Endothelial cell of umbilical vein (primary cell): ENCODE measurements around the gene RRM1. TPM values are rescaled to one million over a fixed set of nuclear protein-coding genes. Genes with fewer than 3 reads are reported as not detected.

Experiments
- BruUV-seq: library from RNA; stranded (reverse); fragments of 400-500 nt; replicated peaks from 2 replicates; lab custom pipeline; 2021; lab: Mats Ljungman, UMichigan
- CTCF ChIA-PET: fragments of 300-600, 350-600 bp; sonication (Branson Sonifier 250); formaldehyde crosslinking; loops from one replicate; lab custom pipeline; 2021; ENCODE audit warnings: antibody characterized with exemption, inconsistent platforms; lab: Charles Lee
- POLR2A ChIA-PET: fragments of 300-600, 350-600 bp; sonication (Branson Sonifier 250); formaldehyde crosslinking; loops from one replicate; lab custom pipeline; 2021; ENCODE audit warnings: antibody characterized with exemption, inconsistent platforms; lab: Charles Lee
- DNase-seq: peaks from one replicate; pipeline ENCODE4 v3.0.0-alpha.2; 2011; ENCODE audit warnings: low read depth, low spot score
- FAIRE-seq: peaks from 2 replicates; lab custom pipeline; 2011; peaks lifted over from hg19 to GRCh38; lab: Jason Lieb, UNC
- H2AFZ ChIP-seq: 2 replicates; pipeline ENCODE4 v1.6.0; 2012; ENCODE audit warnings: low read depth, low read length, control low read depth, inconsistent platforms
- H3K27ac ChIP-seq: 2 replicates; pipeline ENCODE4 v1.5.1; 2011; ENCODE audit warnings: low read depth, mild to moderate bottlenecking, control low read depth, low read length, moderate library complexity; ENCODE audit not compliant: insufficient read depth
- H3K27me3 ChIP-seq, 2 experiments: 2 replicates each; pipeline versions ENCODE4 v1.6.0 to v1.6.1; 2011; ENCODE audit warnings: low read length in 2 of 2, mixed read lengths in 1 of 2; ENCODE audit not compliant: control insufficient read depth in 2 of 2, insufficient read depth in 2 of 2
- H3K36me3 ChIP-seq, 2 experiments: 2 replicates in 1 of 2; 3 replicates in 1 of 2; pipeline ENCODE4 v1.5.1; 2011; ENCODE audit warnings: low read length in 2 of 2, mild to moderate bottlenecking in 1 of 2, moderate library complexity in 1 of 2; ENCODE audit not compliant: control insufficient read depth in 2 of 2, insufficient read depth in 2 of 2; ENCODE audit errors: extremely low read depth in 1 of 2
- H3K4me1 ChIP-seq: 3 replicates; pipeline ENCODE4 v1.5.1; 2011; ENCODE audit warnings: mild to moderate bottlenecking, low read length; ENCODE audit not compliant: control insufficient read depth, insufficient read depth; ENCODE audit errors: extremely low read depth
- H3K4me2 ChIP-seq: 2 replicates; pipeline ENCODE4 v1.6.1; 2011; ENCODE audit warnings: low read length, control low read depth, mixed read lengths; ENCODE audit not compliant: insufficient read depth
- H3K4me3 ChIP-seq, 3 experiments: fragments of 200-600 bp in 1 of 3; sonication (generic), shearing (Covaris generic) in 1 of 3; replicated peaks in 1 of 3; 2 replicates each; pipeline ENCODE4 v1.5.1; 2011 to 2016; ENCODE audit warnings: control low read depth in 3 of 3, low read length in 3 of 3, mild to moderate bottlenecking in 2 of 3, inconsistent platforms in 1 of 3, low read depth in 1 of 3, moderate library complexity in 1 of 3; ENCODE audit not compliant: insufficient read depth in 1 of 3
- H3K79me2 ChIP-seq: 2 replicates; pipeline ENCODE4 v1.6.0; 2012; ENCODE audit warnings: low read length, inconsistent platforms; ENCODE audit not compliant: control insufficient read depth, insufficient read depth
- H3K9ac ChIP-seq: replicated peaks from 2 replicates; pipeline ENCODE3; 2011; ENCODE audit warnings: low read length, control low read depth; ENCODE audit not compliant: insufficient read depth; ENCODE audit errors: extremely low read depth
- H3K9me1 ChIP-seq: replicated peaks from 3 replicates; pipeline ENCODE4 v1.6.0; 2011; ENCODE audit warnings: mild to moderate bottlenecking, low read length; ENCODE audit not compliant: control insufficient read depth, insufficient read depth; ENCODE audit errors: extremely low read depth
- H3K9me3 ChIP-seq: replicated peaks from 2 replicates; pipeline ENCODE4 v1.5.1; 2012; ENCODE audit warnings: low read length, inconsistent platforms; ENCODE audit not compliant: control insufficient read depth, insufficient read depth
- H4K20me1 ChIP-seq: replicated peaks from 2 replicates; pipeline ENCODE3; 2011; ENCODE audit warnings: mild to moderate bottlenecking, low read length; ENCODE audit not compliant: control insufficient read depth, insufficient read depth; ENCODE audit errors: extremely low read depth
- EZH2 ChIP-seq: IDR thresholded peaks from 2 replicates; pipeline ENCODE4 v1.6.1; 2012; ENCODE audit warnings: borderline replicate concordance, low read depth, mild to moderate bottlenecking, moderate library complexity, low read length, inconsistent platforms; ENCODE audit not compliant: severe bottlenecking
- FOS ChIP-seq: IDR thresholded peaks from 2 replicates; pipeline ENCODE4 v1.6.1; 2011; ENCODE audit warnings: mild to moderate bottlenecking, low read length, moderate library complexity, borderline replicate concordance; ENCODE audit not compliant: insufficient read depth
- GATA2 ChIP-seq: IDR thresholded peaks from 2 replicates; pipeline ENCODE4 v1.7.0; 2011; ENCODE audit warnings: low read depth, mild to moderate bottlenecking, moderate library complexity, mixed read lengths, low read length; ENCODE audit not compliant: insufficient read length, insufficient read depth
- JUN ChIP-seq: IDR thresholded peaks from 2 replicates; pipeline ENCODE4 v1.6.1; 2011; ENCODE audit warnings: borderline replicate concordance, low read depth; ENCODE audit not compliant: insufficient read length, insufficient read depth
- MAX ChIP-seq: IDR thresholded peaks from 2 replicates; pipeline ENCODE4 v1.6.1; 2011; ENCODE audit not compliant: insufficient read depth, insufficient read length
- MYC ChIP-seq: IDR thresholded peaks from one replicate; pipeline ENCODE4 v1.6.1; 2011; ENCODE audit warnings: mild to moderate bottlenecking, low read depth, low read length
- POLR2A ChIP-seq: IDR thresholded peaks from 2 replicates; pipeline ENCODE4 v1.6.1; 2012; ENCODE audit warnings: low read depth, mild to moderate bottlenecking, control low read depth, low read length
- POLR2AphosphoS5 ChIP-seq: IDR thresholded peaks from 2 replicates; pipeline ENCODE4 v1.6.1; 2012; ENCODE audit warnings: low read depth, mild to moderate bottlenecking, control low read depth, low read length, moderate library complexity; ENCODE audit not compliant: insufficient read depth
- dilution Hi-C: fragments of 300-500 bp; cut with MboI; formaldehyde crosslinking; loops from one replicate; pipeline ENCODE4 v1.15.0; 2019; ENCODE audit warnings: low sequenced_read_pairs; ENCODE audit not compliant: extremely low pct_ligation_motif_present
- intact Hi-C: fragments of 100-400 bp; cut with micrococcal nuclease; formaldehyde crosslinking; loops from one replicate; pipeline ENCODE4 v1.10.0; 2022
- polyA plus RNA-seq, 4 experiments: library from polyadenylated mRNA; depleted of rRNA in 3 of 4; stranded (reverse) in 3 of 4; unstranded in 1 of 4; fragments of >200 nt; gene quantifications; 2 replicates each; pipeline versions ENCODE4 v1.2.1 to v1.2.3, GENCODE V29; 2011 to 2012; ENCODE audit warnings: missing spikeins in 1 of 4
- total RNA-seq: library from RNA; stranded (reverse); gene quantifications from 2 replicates; pipeline ENCODE4 v1.2.3, GENCODE V29; 2021
- TF ChIP-seq, protein P1 (sequence below), 2 donors: IDR thresholded peaks; 1 replicate in 1 of 2; 2 replicates in 1 of 2; pipeline ENCODE4 v1.5.1; 2011; ENCODE audit warnings: low read length in 2 of 2, mild to moderate bottlenecking in 2 of 2, moderate library complexity in 2 of 2, control low read depth in 1 of 2, inconsistent platforms in 1 of 2, low read depth in 1 of 2; ENCODE audit not compliant: insufficient read depth in 1 of 2; ENCODE audit errors: extremely low read depth in 1 of 2

RRM1 gene
- total and polyA plus RNA-seq, 2 donors (not counting 3 experiments of a cell fraction or from before 2014, with no cell fraction given): 55.3 to 112 TPM

DNA sequence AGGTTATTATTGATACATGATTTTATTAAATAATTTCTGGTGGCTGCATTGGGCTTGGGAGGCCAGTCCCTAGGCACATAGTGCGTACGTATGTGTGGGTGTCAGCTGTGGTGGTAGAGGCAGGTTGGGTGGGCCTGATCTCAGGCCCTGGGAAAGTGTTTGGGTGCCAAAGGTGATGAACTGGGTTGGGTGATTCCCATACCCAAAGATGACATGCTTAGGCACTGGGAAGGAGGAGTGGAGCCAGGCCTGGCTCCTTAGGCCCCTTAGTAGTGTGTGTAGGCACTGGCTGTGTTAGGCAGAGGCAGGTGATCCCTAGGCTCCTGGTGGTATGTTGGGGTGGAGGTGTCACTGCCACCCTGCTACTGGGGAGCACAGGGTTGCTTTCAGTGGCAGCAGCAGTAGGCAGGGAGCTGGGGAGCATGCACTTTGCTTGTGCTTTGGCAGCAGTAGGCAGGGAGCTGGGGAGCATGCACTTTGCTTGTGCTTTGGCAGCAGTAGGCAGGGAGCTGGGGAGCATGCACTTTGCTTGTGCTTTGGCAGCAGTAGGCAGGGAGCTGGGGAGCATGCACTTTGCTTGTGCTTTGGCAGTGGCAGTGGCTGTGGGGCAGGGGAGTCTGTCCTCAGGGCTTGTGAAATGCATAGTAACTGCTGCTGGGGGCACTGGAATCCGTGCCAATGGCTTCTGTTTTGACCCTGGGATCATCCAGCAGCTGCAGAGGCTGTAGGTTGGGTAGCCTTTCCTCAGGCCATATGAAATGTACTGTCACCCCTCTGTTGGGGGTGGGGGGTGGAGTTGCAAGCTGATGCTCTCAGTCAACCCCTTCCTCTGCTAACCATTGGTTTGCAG lies 84.4 kb downstream of the RRM1 start:
- BruUV-seq: no TSS peak
- Histone ChIP-seq H2AFZ (no peak overlapping the region), H3K4me1 (no peaks in the 10 kb centered on the region), H3K4me3 (no peak overlapping the region), H4K20me1 (no peaks in the 10 kb centered on the region), H3K4me2 (no peak overlapping the region), H3K9me3 (no peaks in the 10 kb centered on the region), H3K27me3 (no peaks in the 10 kb centered on the region), H3K9ac (no peak overlapping the region), H3K9me1 (no peaks in the 10 kb centered on the region), H3K36me3 (no peaks in the 10 kb centered on the region), H3K79me2 (no peaks in the 10 kb centered on the region), H3K27ac (no peak overlapping the region)
- intact Hi-C loops: no loop called here
- ChIA-PET CTCF (interaction anchor here (0.8 to 2.4 kb wide), 4 partner anchors 9 to 458 kb away, joined by 4 to 13 read pairs (median 5); no protein-coding TSS in a partner anchor), POLR2A (no interaction called here)
- DNase-seq (no peak), FAIRE-seq (no peak)
- dilution Hi-C loops: no loop called here
- TF ChIP-seq MYC: no peak
- TF ChIP-seq, protein P1, sequence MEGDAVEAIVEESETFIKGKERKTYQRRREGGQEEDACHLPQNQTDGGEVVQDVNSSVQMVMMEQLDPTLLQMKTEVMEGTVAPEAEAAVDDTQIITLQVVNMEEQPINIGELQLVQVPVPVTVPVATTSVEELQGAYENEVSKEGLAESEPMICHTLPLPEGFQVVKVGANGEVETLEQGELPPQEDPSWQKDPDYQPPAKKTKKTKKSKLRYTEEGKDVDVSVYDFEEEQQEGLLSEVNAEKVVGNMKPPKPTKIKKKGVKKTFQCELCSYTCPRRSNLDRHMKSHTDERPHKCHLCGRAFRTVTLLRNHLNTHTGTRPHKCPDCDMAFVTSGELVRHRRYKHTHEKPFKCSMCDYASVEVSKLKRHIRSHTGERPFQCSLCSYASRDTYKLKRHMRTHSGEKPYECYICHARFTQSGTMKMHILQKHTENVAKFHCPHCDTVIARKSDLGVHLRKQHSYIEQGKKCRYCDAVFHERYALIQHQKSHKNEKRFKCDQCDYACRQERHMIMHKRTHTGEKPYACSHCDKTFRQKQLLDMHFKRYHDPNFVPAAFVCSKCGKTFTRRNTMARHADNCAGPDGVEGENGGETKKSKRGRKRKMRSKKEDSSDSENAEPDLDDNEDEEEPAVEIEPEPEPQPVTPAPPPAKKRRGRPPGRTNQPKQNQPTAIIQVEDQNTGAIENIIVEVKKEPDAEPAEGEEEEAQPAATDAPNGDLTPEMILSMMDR (IDR thresholded peaks at IDR 0.05; ENCODE audit: extremely low read depth in 1 of 2, insufficient read depth in 1 of 2, low read depth in 1 of 2, low read length in 2 of 2): no peak
- no peak for TF ChIP-seq POLR2A
- no peak for TF ChIP-seq JUN
- TF ChIP-seq GATA2: no peak
- TF ChIP-seq EZH2: no peak
- no peak for TF ChIP-seq POLR2AphosphoS5
- TF ChIP-seq MAX: no peak
- no peak for TF ChIP-seq FOS
